ENCODE measurements around the gene TRRAP.

TRRAP gene

GRCh38 chr7:98887038-98887437 lies 8.7 kb downstream of the TRRAP start:
- no peak for DNase-seq
- peaks cover 41% of the 10 kb centered on the region for H3K36me3 ChIP-seq (replicated peaks)
- in situ Hi-C loops (cut with HindIII; ENCODE audit: low pct_ligation_motif_present, low sequenced_read_pairs) = no loop called here
- H3K4me3 ChIP-seq (ENCODE audit: low read depth, low read length) = no peak overlapping the region
- no peak overlapping the region for H3K27ac ChIP-seq
- no peaks in the 10 kb centered on the region for H3K27me3 ChIP-seq (replicated peaks)
- no peak for TF ChIP-seq CTCF (IDR thresholded peaks at IDR 0.05; ENCODE audit: low read depth, low read length, missing control alignments)

- no peaks in the 10 kb centered on the region for H3K27me3 ChIP-seq (replicated peaks)
- DNase-seq = no peak
- no peak overlapping the region for H3K4me3 ChIP-seq (ENCODE audit: low read depth, low read length)
- H3K27ac ChIP-seq = no peak overlapping the region
- in situ Hi-C loops (cut with HindIII; ENCODE audit: low pct_ligation_motif_present, low sequenced_read_pairs) = no loop called here
- peaks cover 65% of the 10 kb centered on the region for H3K36me3 ChIP-seq (replicated peaks)
- TF ChIP-seq CTCF (IDR thresholded peaks at IDR 0.05; ENCODE audit: low read depth, low read length, missing control alignments) = no peak
Observed at GRCh38 chr7:98892609-98893008, 14.3 kb downstream of the TRRAP start.

- TF ChIP-seq CTCF (IDR thresholded peaks at IDR 0.05; ENCODE audit: low read depth, low read length, missing control alignments) = no peak
- H3K4me3 ChIP-seq (ENCODE audit: low read depth, low read length) = no peak overlapping the region
- no peak overlapping the region for H3K27ac ChIP-seq
- no peak for DNase-seq
- peaks cover 85% of the 10 kb centered on the region for H3K36me3 ChIP-seq (replicated peaks)
- H3K27me3 ChIP-seq (replicated peaks) = no peaks in the 10 kb centered on the region
- in situ Hi-C loops (cut with HindIII; ENCODE audit: low pct_ligation_motif_present, low sequenced_read_pairs) = no loop called here
Observed at GRCh38 chr7:98899816-98900215, 21.5 kb downstream of the TRRAP start.

GRCh38 chr7:98900815-98901214 lies 22.5 kb downstream of the TRRAP start:
- no peak for DNase-seq
- no peak for TF ChIP-seq CTCF (IDR thresholded peaks at IDR 0.05; ENCODE audit: low read depth, low read length, missing control alignments)
- no peaks in the 10 kb centered on the region for H3K27me3 ChIP-seq (replicated peaks)
- H3K27ac ChIP-seq = no peak overlapping the region
- H3K4me3 ChIP-seq (ENCODE audit: low read depth, low read length) = no peak overlapping the region
- H3K36me3 ChIP-seq (replicated peaks) = peaks cover 85% of the 10 kb centered on the region
- in situ Hi-C loops (cut with HindIII; ENCODE audit: low pct_ligation_motif_present, low sequenced_read_pairs) = no loop called here

GRCh38 chr7:98902523-98902922 lies 24.2 kb downstream of the TRRAP start:
- DNase-seq = no peak
- no peak for TF ChIP-seq CTCF (IDR thresholded peaks at IDR 0.05; ENCODE audit: low read depth, low read length, missing control alignments)
- H3K4me3 ChIP-seq (ENCODE audit: low read depth, low read length) = no peak overlapping the region
- in situ Hi-C loops (cut with HindIII; ENCODE audit: low pct_ligation_motif_present, low sequenced_read_pairs) = no loop called here
- peaks cover 81% of the 10 kb centered on the region for H3K36me3 ChIP-seq (replicated peaks)
- no peak overlapping the region for H3K27ac ChIP-seq
- no peaks in the 10 kb centered on the region for H3K27me3 ChIP-seq (replicated peaks)

GRCh38 chr7:98903246-98903645 lies 24.9 kb downstream of the TRRAP start:
- H3K27ac ChIP-seq = no peak overlapping the region
- no peak for DNase-seq
- in situ Hi-C loops (cut with HindIII; ENCODE audit: low pct_ligation_motif_present, low sequenced_read_pairs) = no loop called here
- H3K36me3 ChIP-seq (replicated peaks) = peaks cover 76% of the 10 kb centered on the region
- H3K4me3 ChIP-seq (ENCODE audit: low read depth, low read length) = no peak overlapping the region
- H3K27me3 ChIP-seq (replicated peaks) = no peaks in the 10 kb centered on the region
- no peak for TF ChIP-seq CTCF (IDR thresholded peaks at IDR 0.05; ENCODE audit: low read depth, low read length, missing control alignments)
